ENCODE results near the gene DKK3.

DNA sequence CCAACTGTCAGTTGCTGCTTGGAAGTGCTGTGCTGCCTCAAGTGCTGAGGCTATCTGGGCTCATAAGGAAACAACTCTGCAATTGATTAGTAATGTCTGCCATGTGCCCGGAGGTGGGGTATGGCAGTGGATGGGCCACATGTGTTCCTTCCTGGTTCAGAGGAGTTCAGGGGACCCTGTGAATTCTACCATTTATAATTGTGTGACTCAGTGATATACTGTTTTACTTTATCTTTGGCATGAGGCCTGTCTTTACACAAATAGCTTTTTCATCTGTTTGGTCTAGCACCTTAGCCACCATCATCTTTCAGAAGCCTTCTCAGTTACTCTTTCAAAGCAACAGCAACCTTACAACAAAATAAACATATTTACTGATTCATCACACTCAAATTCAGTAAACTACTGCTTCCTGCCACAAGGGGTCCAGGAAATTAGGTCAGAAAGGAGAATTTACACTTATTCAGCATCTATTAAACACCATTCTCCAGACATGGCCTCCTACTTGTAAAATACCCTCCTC lies 20.9 kb downstream of the DKK3 start:
- TF ChIP-seq POLR2AphosphoS5 (IDR thresholded peaks at IDR 0.05; ENCODE audit: low read depth) (no peak), CTCF (conservative IDR thresholded peaks at IDR 0.05; ENCODE audit: low read depth in 2 of 2) (peak in 1 of 2 experiments; percentile 43; a peak in 2 of 4 replicates), JUNB (IDR thresholded peaks at IDR 0.05; ENCODE audit: unreplicated experiment) (no peak), EZH2phosphoT487 (IDR thresholded peaks at IDR 0.05; ENCODE audit: unreplicated experiment) (no peak), STAT1 (IDR thresholded peaks at IDR 0.05; ENCODE audit: unreplicated experiment) (no peak), CREB1 (CRISPR knock-in tag; IDR thresholded peaks at IDR 0.05; ENCODE audit: low read depth) (no peak), EZH2 (IDR thresholded peaks at IDR 0.05; ENCODE audit: low read depth, unreplicated experiment) (no peak), NANOG (IDR thresholded peaks at IDR 0.05; ENCODE audit: borderline replicate concordance) (no peak)
- TF ChIP-seq, protein P1, sequence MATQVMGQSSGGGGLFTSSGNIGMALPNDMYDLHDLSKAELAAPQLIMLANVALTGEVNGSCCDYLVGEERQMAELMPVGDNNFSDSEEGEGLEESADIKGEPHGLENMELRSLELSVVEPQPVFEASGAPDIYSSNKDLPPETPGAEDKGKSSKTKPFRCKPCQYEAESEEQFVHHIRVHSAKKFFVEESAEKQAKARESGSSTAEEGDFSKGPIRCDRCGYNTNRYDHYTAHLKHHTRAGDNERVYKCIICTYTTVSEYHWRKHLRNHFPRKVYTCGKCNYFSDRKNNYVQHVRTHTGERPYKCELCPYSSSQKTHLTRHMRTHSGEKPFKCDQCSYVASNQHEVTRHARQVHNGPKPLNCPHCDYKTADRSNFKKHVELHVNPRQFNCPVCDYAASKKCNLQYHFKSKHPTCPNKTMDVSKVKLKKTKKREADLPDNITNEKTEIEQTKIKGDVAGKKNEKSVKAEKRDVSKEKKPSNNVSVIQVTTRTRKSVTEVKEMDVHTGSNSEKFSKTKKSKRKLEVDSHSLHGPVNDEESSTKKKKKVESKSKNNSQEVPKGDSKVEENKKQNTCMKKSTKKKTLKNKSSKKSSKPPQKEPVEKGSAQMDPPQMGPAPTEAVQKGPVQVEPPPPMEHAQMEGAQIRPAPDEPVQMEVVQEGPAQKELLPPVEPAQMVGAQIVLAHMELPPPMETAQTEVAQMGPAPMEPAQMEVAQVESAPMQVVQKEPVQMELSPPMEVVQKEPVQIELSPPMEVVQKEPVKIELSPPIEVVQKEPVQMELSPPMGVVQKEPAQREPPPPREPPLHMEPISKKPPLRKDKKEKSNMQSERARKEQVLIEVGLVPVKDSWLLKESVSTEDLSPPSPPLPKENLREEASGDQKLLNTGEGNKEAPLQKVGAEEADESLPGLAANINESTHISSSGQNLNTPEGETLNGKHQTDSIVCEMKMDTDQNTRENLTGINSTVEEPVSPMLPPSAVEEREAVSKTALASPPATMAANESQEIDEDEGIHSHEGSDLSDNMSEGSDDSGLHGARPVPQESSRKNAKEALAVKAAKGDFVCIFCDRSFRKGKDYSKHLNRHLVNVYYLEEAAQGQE (IDR thresholded peaks at IDR 0.05; ENCODE audit: unreplicated experiment) = no peak
